Lower leg skin (tissue), 4 donors: ENCODE data around the gene GYPC. TPM values are rescaled to one million over a fixed set of nuclear protein-coding genes. Genes with fewer than 3 reads are reported as not detected.

Experiments
- DNase-seq, 2 donors: peaks; one replicate each; pipeline ENCODE4 v3.0.0-alpha.2; 2019; ENCODE audit warnings: low spot score in 2 of 2
- H3K4me3 ChIP-seq: fragments of 200-600 bp; sonication (generic); 2 replicates; pipeline ENCODE4 v1.5.1; 2017; ENCODE audit warnings: mild to moderate bottlenecking, low read depth; ENCODE audit not compliant: poor library complexity, severe bottlenecking
- POLR2A ChIP-seq, 2 donors: fragments of 450-650 bp; IDR thresholded peaks; one replicate each; pipeline ENCODE4 v1.6.1; 2016 to 2017; ENCODE audit warnings: antibody characterized with exemption in 2 of 2, mild to moderate bottlenecking in 1 of 2, moderate library complexity in 1 of 2
- WGBS, 2 donors: methylation state at CpG; one replicate each; pipeline ENCODE4 v1.1.5; 2018; 5-methylcytosine and 5-hydroxymethylcytosine counted together
- intact Hi-C: fragments of 100-400 bp; cut with DNase I; formaldehyde crosslinking; loops from one replicate; pipeline ENCODE4 v1.15.0; 2023; ENCODE audit warnings: low total_unique reads
- total RNA-seq, 4 donors: library from RNA; depleted of rRNA; stranded (reverse); fragments of >200 nt; gene quantifications; one replicate each; pipeline ENCODE4 v1.1.0, GENCODE V29; 2016
- TF ChIP-seq, protein P1 (sequence below), 3 donors: fragments of 450-650 bp; IDR thresholded peaks; one replicate each; pipeline ENCODE4 v1.5.1; 2016; ENCODE audit warnings: antibody characterized with exemption in 3 of 3, mild to moderate bottlenecking in 3 of 3, moderate library complexity in 2 of 3

GYPC gene
- total RNA-seq, 4 donors from 2014 or later: 16.9 to 55.6 (median 21.7) TPM

DNA sequence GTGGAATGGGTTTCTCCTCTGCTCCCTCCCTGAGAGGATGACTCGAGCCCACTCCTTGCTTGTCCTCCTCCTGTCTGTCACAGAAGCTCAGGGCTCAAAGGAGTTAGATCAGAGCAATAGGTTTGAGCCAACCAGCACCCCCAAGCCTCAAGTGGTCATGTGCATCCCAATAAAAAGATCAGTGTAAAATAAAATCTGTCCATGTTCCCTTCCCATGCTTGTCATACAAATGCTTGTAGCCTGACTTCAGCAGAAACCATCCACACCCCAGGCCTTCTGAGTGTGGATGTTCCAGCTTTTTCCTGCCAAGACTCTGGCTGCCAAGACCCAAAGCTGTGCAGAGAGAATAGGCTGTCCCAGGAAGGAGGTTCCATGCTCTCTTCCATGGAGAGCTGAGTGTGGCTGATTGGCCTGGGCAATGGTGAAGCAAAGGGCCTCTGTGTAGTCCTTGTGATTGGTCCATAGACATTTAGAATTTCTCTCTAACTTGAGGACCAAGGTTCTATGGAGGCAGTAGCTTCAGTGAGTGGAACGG lies 67.4 kb downstream of the GYPC start:
- DNase-seq: no peak
- H3K4me3 ChIP-seq: no peak overlapping the region
- 63 to 84% methylated on average over 2 of the region's 2 CpGs for WGBS, 2 donors
- intact Hi-C loops: no loop called here
- TF ChIP-seq POLR2A (IDR thresholded peaks at IDR 0.05): no peak
- TF ChIP-seq, protein P1, sequence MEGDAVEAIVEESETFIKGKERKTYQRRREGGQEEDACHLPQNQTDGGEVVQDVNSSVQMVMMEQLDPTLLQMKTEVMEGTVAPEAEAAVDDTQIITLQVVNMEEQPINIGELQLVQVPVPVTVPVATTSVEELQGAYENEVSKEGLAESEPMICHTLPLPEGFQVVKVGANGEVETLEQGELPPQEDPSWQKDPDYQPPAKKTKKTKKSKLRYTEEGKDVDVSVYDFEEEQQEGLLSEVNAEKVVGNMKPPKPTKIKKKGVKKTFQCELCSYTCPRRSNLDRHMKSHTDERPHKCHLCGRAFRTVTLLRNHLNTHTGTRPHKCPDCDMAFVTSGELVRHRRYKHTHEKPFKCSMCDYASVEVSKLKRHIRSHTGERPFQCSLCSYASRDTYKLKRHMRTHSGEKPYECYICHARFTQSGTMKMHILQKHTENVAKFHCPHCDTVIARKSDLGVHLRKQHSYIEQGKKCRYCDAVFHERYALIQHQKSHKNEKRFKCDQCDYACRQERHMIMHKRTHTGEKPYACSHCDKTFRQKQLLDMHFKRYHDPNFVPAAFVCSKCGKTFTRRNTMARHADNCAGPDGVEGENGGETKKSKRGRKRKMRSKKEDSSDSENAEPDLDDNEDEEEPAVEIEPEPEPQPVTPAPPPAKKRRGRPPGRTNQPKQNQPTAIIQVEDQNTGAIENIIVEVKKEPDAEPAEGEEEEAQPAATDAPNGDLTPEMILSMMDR (IDR thresholded peaks at IDR 0.05): no peak

- no peak for DNase-seq
- TF ChIP-seq, protein P1 (IDR thresholded peaks at IDR 0.05): no peak
- TF ChIP-seq POLR2A (IDR thresholded peaks at IDR 0.05): no peak
- intact Hi-C loops: no loop called here
- no peak overlapping the region for H3K4me3 ChIP-seq
Measured at GRCh38 chr2:126725580-126725979, 69.6 kb downstream of the GYPC start.

DNA sequence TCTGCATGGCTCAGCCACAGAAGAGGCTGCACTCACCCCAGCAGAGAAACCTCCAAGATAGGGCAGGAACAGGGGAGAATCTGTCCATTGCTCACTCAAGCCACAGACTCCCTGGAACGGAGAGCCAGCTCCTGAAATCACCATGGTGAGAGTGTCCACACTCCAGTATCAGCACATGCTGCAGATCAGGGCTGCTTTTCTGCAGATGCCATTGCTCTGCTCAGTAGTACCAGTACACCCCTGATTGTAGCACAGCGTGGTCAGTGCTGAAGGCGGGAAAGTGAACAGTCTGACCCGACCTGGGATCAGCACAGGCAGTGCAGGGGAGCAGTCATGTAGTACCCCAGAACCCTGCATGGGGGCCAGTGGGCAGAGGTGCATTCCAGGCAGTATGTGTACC lies 73.9 kb downstream of the GYPC start:
- DNase-seq: no peak
- WGBS, 2 donors: 87 to 88% methylated on average over 4 of the region's 4 CpGs
- intact Hi-C loops: no loop called here
- no peak overlapping the region for H3K4me3 ChIP-seq
- TF ChIP-seq, protein P1 (IDR thresholded peaks at IDR 0.05): no peak
- TF ChIP-seq POLR2A (IDR thresholded peaks at IDR 0.05): no peak

- no peak for DNase-seq
- 56 to 84% methylated on average over 2 to 5 of the region's 5 CpGs for WGBS, 2 donors
- H3K4me3 ChIP-seq: no peak overlapping the region
- intact Hi-C loops: no loop called here
- no peak for TF ChIP-seq POLR2A (IDR thresholded peaks at IDR 0.05)
- TF ChIP-seq, protein P1 (IDR thresholded peaks at IDR 0.05): no peak
Measured at GRCh38 chr2:126730655-126731054, 74.7 kb downstream of the GYPC start.

GRCh38 chr2:126731353-126731752 lies 75.4 kb downstream of the GYPC start:
- TF ChIP-seq, protein P1 (IDR thresholded peaks at IDR 0.05): no peak
- no peak for TF ChIP-seq POLR2A (IDR thresholded peaks at IDR 0.05)
- intact Hi-C loops: no loop called here
- no peak overlapping the region for H3K4me3 ChIP-seq
- 89 to 90% methylated on average over 5 of the region's 5 CpGs for WGBS, 2 donors
- DNase-seq: peak in 1 of 2 donors; percentile 68

DNA sequence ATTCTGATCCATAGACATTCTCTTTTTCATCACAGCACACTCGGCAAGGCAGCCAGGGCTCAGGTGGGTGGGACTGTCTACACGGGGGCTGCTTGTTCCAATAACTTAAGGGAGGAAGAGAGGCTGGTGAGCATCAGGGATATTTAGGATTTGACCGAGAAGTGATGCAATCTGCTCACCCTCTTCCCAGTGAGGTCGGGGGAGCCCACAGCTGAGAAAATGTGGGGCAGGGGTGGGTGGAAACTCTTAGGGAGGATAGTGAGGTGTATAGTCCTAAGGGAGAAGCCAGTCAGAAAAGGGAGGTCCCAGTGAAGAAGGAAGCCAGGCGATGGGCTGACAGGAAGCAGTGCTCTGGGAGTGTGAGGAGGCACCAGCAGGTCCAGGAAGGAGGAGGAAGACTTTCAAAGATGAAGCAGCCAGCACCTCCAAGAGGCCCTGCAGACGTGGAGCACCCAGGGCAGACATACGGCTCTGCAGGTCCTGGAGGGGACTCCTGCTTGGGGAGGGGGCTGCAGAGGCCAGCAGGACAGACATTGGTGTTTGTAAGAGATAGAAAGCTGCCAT lies 76.8 kb downstream of the GYPC start:
- DNase-seq: no peak
- TF ChIP-seq, protein P1 (IDR thresholded peaks at IDR 0.05): no peak
- no peak for TF ChIP-seq POLR2A (IDR thresholded peaks at IDR 0.05)
- no peak overlapping the region for H3K4me3 ChIP-seq
- intact Hi-C loops: no loop called here
- WGBS, 2 donors: 80 to 83% methylated on average over 7 of the region's 7 CpGs
